GM13976 (cell line): ENCODE measurements around the gene GSK3B.

ENCODE experiments used
- DNase-seq: peaks from one replicate; pipeline ENCODE4 v3.0.0; 2012; ENCODE audit warnings: low spot score
- CTCF ChIP-seq: IDR thresholded peaks from 2 replicates; pipeline ENCODE4 v1.5.1; 2012; ENCODE audit warnings: borderline replicate concordance, mild to moderate bottlenecking; ENCODE audit not compliant: insufficient read depth; ENCODE audit errors: extremely low read depth, missing control alignments, control extremely low read depth
- in situ Hi-C: fragments of 300-500 bp; cut with MboI; formaldehyde crosslinking; loops from one replicate; pipeline ENCODE4 v1.12.0; 2022; ENCODE audit warnings: low sequenced_read_pairs, mixed read lengths, inconsistent platforms; ENCODE audit not compliant: unreplicated experiment

The GSK3B gene

GRCh38 chr3:120049881-120050539 is 44.2 kb downstream of the GSK3B start:
- TF ChIP-seq CTCF = no peak
- in situ Hi-C loops = no loop called here
- no peak for DNase-seq

- no peak for DNase-seq
- in situ Hi-C loops = no loop called here
- no peak for TF ChIP-seq CTCF
Observed at GRCh38 chr3:120049072-120049471, 45.2 kb downstream of the GSK3B start.

GRCh38 chr3:120048355-120049041 is 45.7 kb downstream of the GSK3B start:
- TF ChIP-seq CTCF = no peak
- no peak for DNase-seq
- in situ Hi-C loops = no loop called here

- in situ Hi-C loops = no loop called here
- no peak for DNase-seq
- no peak for TF ChIP-seq CTCF
Observed at GRCh38 chr3:120047686-120048085, 46.6 kb downstream of the GSK3B start.

GRCh38 chr3:120040813-120041377 is 53.4 kb downstream of the GSK3B start:
- DNase-seq = no peak
- in situ Hi-C loops = no loop called here
- no peak for TF ChIP-seq CTCF

GRCh38 chr3:120039642-120040610 is 54.3 kb downstream of the GSK3B start:
- DNase-seq = no peak
- in situ Hi-C loops = no loop called here
- no peak for TF ChIP-seq CTCF
